HepG2 (cell line): ENCODE measurements around the gene EPHX1. TPM values are rescaled to one million over a fixed set of nuclear protein-coding genes. Genes with fewer than 3 reads are reported as not detected.

Experiments used
- BATF2 ChIP-seq: sonication (generic); formaldehyde crosslinking; IDR thresholded peaks from 2 replicates; pipeline ENCODE4 v1.8.0; 2022; ENCODE audit warnings: mild to moderate bottlenecking, missing genetic modification reagents, moderate library complexity
- BRD4 ChIP-seq: sonication (generic); formaldehyde crosslinking; IDR thresholded peaks from 2 replicates; pipeline ENCODE4 v1.4.0; 2020; ENCODE audit warnings: missing genetic modification reagents
- ELF3 ChIP-seq: IDR thresholded peaks from 2 replicates; pipeline ENCODE4 v1.6.1; 2016; ENCODE audit warnings: missing genetic modification reagents, missing compliant biosample characterization
- ETV5 ChIP-seq: IDR thresholded peaks from 2 replicates; pipeline ENCODE4 v1.6.1; 2018; ENCODE audit warnings: missing biosample characterization, missing genetic modification reagents, inconsistent platforms, borderline replicate concordance
- GABPB1 ChIP-seq: IDR thresholded peaks from 2 replicates; pipeline ENCODE4 v1.6.1; 2016; ENCODE audit warnings: mild to moderate bottlenecking, missing genetic modification reagents, moderate library complexity, missing compliant biosample characterization
- KAT2B ChIP-seq: fragments of 150-350 bp; IDR thresholded peaks from 2 replicates; pipeline ENCODE4 v1.6.1; 2014; ENCODE audit warnings: low read depth, low read length, borderline replicate concordance
- MAZ ChIP-seq, 2 experiments: sonication (generic) in 1 of 2; formaldehyde crosslinking in 1 of 2; IDR thresholded peaks; 2 replicates each; pipeline versions ENCODE4 v1.5.0 to v1.6.1; 2012 to 2020; ENCODE audit warnings: low read depth in 2 of 2, mild to moderate bottlenecking in 2 of 2, borderline replicate concordance in 1 of 2, improper control_type of control experiment in 1 of 2, low read length in 1 of 2, missing genetic modification reagents in 1 of 2, moderate library complexity in 1 of 2
- NFRKB ChIP-seq: fragments of 450-650 bp; IDR thresholded peaks from 2 replicates; pipeline ENCODE4 v1.6.1; 2017
- PHF21A ChIP-seq: sonication (generic); formaldehyde crosslinking; IDR thresholded peaks from 2 replicates; pipeline ENCODE4 v1.5.0; 2020; ENCODE audit warnings: mild to moderate bottlenecking, missing genetic modification reagents
- SRY ChIP-seq: sonication (generic); formaldehyde crosslinking; IDR thresholded peaks from 2 replicates; pipeline ENCODE4 v1.8.0; 2022; ENCODE audit warnings: mild to moderate bottlenecking, missing genetic modification reagents
- SSRP1 ChIP-seq: IDR thresholded peaks from 2 replicates; pipeline ENCODE4 v1.6.1; 2016; ENCODE audit warnings: control low read depth
- ZBTB42 ChIP-seq: sonication (generic); formaldehyde crosslinking; IDR thresholded peaks from 2 replicates; pipeline ENCODE4 v1.5.0; 2020; ENCODE audit warnings: mild to moderate bottlenecking, missing genetic modification reagents
- ZNF225 ChIP-seq: sonication (generic); formaldehyde crosslinking; IDR thresholded peaks from 2 replicates; pipeline ENCODE4 v1.4.0; 2020; ENCODE audit warnings: mild to moderate bottlenecking, missing genetic modification reagents
- ZNF451 ChIP-seq: sonication (generic); formaldehyde crosslinking; IDR thresholded peaks from 2 replicates; pipeline ENCODE4 v1.5.0; 2020; ENCODE audit warnings: mild to moderate bottlenecking, missing genetic modification reagents
- ZNF607 ChIP-seq: sonication (generic); formaldehyde crosslinking; IDR thresholded peaks from 2 replicates; pipeline ENCODE4 v1.5.1; 2020; ENCODE audit warnings: missing genetic modification reagents, mild to moderate bottlenecking, borderline replicate concordance
- ZNF737 ChIP-seq: sonication (generic); formaldehyde crosslinking; IDR thresholded peaks from 2 replicates; pipeline ENCODE4 v1.5.0; 2020; ENCODE audit warnings: missing genetic modification reagents, mild to moderate bottlenecking, borderline replicate concordance
- ZNF747 ChIP-seq: sonication (generic); formaldehyde crosslinking; IDR thresholded peaks from 2 replicates; pipeline ENCODE4 v1.8.1; 2023; ENCODE audit warnings: missing genetic modification reagents, mild to moderate bottlenecking, borderline replicate concordance
- polyA plus RNA-seq, 8 experiments: library from polyadenylated mRNA; depleted of rRNA in 3 of 8; stranded (reverse) in 7 of 8; unstranded in 1 of 8; fragments of >200 nt; fragmentation: Illumina TruSeq in 4 of 8; extraction: Trizol in 4 of 8; gene quantifications; 2 replicates each; pipeline versions ENCODE4 v1.2.1 to v1.2.3, GENCODE V29; 2011 to 2016; ENCODE audit warnings: low read depth in 4 of 8, missing spikeins in 1 of 8, mixed read lengths in 1 of 8; ENCODE audit not compliant: insufficient read depth in 1 of 8
- total RNA-seq, 5 experiments: library from RNA; depleted of rRNA; stranded (reverse); fragments of >200 nt; fragmentation: Illumina TruSeq; extraction: Trizol; gene quantifications; 2 replicates each; pipeline ENCODE4 v1.2.3, GENCODE V29; 2016; ENCODE audit warnings: low read depth in 1 of 5
- TF ChIP-seq, protein P1 (sequence below): sonication (generic); formaldehyde crosslinking; IDR thresholded peaks from 2 replicates; pipeline ENCODE4; 2020; ENCODE audit warnings: missing genetic modification reagents, mild to moderate bottlenecking, borderline replicate concordance
- TF ChIP-seq, protein P2 (sequence below): IDR thresholded peaks from 2 replicates; pipeline ENCODE4 v1.6.1; 2016; ENCODE audit warnings: missing biosample characterization, missing genetic modification reagents, low read depth
- TF ChIP-seq, protein P3 (sequence below): sonication (generic); IDR thresholded peaks from 2 replicates; pipeline ENCODE4 v1.6.1; 2016; ENCODE audit warnings: low read depth, borderline replicate concordance

Gene EPHX1
- total and polyA plus RNA-seq, 2 of the 13 experiments (the other 11 are each of a cell fraction or from before 2014, with no cell fraction given) = 27.7 to 36.5 TPM

DNA sequence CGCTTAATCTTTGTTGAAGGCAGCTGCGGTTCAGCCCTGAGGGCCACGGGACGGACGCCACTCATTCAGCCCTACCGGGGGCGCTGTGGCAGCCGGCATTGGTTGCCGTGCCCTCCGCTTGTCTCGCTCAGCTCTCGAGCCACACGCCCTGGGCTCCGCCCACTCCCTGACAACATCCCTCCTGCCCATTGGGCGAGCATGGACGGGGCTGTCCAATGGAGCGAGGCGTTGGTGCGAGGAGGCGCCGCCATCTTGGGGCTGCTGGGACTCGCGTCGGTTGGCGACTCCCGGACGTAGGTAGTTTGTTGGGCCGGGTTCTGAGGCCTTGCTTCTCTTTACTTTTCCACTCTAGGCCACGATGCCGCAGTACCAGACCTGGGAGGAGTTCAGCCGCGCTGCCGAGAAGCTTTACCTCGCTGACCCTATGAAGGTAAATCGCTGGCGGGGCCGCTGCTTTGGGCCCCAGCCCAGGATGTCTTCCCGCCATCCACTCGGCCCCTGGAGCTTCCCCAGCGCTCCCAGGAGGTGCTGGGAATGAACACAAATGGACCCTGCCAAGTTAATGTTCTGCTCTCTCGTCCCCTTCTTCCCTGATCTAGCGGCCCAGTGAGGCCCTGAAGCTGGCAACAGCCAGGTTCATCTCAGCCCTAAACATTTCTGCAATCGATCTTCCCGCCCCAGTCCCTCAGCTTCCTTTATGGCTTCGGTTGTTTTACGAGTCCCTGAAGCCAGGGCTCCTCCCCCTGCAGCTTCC lies 32.2 kb upstream of the EPHX1 start, which contains the start of gene SRP9 (continued):
- TF ChIP-seq, protein P1, sequence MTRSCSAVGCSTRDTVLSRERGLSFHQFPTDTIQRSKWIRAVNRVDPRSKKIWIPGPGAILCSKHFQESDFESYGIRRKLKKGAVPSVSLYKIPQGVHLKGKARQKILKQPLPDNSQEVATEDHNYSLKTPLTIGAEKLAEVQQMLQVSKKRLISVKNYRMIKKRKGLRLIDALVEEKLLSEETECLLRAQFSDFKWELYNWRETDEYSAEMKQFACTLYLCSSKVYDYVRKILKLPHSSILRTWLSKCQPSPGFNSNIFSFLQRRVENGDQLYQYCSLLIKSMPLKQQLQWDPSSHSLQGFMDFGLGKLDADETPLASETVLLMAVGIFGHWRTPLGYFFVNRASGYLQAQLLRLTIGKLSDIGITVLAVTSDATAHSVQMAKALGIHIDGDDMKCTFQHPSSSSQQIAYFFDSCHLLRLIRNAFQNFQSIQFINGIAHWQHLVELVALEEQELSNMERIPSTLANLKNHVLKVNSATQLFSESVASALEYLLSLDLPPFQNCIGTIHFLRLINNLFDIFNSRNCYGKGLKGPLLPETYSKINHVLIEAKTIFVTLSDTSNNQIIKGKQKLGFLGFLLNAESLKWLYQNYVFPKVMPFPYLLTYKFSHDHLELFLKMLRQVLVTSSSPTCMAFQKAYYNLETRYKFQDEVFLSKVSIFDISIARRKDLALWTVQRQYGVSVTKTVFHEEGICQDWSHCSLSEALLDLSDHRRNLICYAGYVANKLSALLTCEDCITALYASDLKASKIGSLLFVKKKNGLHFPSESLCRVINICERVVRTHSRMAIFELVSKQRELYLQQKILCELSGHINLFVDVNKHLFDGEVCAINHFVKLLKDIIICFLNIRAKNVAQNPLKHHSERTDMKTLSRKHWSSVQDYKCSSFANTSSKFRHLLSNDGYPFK = peak; percentile 95
- TF ChIP-seq ZNF225 (CRISPR knock-in tag) (peak; percentile 30; the same call in 1 of the 2 replicates), ZNF747 (CRISPR knock-in tag) (peak; percentile 57; the same call in 1 of the 2 replicates), ZBTB42 (no peak), ETV5 (CRISPR knock-in tag) (peak; percentile 53; the same call in 1 of the 2 replicates), BRD4 (CRISPR knock-in tag) (peak; percentile 13; the same call in 1 of the 2 replicates), SRY (CRISPR knock-in tag) (no peak), ELF3 (peak; percentile 55), ZNF451 (no peak), ZNF737 (CRISPR knock-in tag) (no peak), NFRKB (peak; percentile 73), BATF2 (CRISPR knock-in tag) (no peak), MAZ (IDR thresholded peaks at IDR 0.05; ENCODE audit: borderline replicate concordance, low read depth, low read length) (no peak), MAZ (CRISPR knock-in tag; IDR thresholded peaks at IDR 0.05; ENCODE audit: low read depth) (peak; percentile 84), SSRP1 (CRISPR knock-in tag) (no peak), ZNF607 (CRISPR knock-in tag) (peak; percentile 12; the same call in 1 of the 2 replicates), GABPB1 (CRISPR knock-in tag) (peak; percentile 84), PHF21A (CRISPR knock-in tag) (peak; percentile 48; the same call in 1 of the 2 replicates), KAT2B (no peak)
- TF ChIP-seq, protein P2, sequence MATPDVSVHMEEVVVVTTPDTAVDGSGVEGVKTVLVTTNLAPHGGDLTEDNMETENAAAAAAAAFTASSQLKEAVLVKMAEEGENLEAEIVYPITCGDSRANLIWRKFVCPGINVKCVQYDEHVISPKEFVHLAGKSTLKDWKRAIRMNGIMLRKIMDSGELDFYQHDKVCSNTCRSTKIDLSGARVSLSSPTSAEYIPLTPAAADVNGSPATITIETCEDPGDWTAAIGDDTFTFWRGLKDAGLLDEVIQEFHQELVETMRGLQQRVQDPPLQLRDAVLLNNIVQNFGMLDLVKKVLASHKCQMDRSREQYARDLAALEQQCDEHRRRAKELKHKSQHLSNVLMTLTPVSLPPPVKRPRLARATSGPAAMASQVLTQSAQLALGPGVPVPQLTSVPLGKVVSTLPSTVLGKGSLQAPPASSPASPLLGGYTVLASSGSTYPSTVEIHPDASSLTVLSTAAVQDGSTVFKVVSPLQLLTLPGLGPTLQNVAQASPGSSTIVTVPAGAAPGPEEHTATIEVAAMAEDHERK (CRISPR knock-in tag) = 0 out of 2 replicates have a peak, but pooled peaks have one; percentile 24
- TF ChIP-seq, protein P3, sequence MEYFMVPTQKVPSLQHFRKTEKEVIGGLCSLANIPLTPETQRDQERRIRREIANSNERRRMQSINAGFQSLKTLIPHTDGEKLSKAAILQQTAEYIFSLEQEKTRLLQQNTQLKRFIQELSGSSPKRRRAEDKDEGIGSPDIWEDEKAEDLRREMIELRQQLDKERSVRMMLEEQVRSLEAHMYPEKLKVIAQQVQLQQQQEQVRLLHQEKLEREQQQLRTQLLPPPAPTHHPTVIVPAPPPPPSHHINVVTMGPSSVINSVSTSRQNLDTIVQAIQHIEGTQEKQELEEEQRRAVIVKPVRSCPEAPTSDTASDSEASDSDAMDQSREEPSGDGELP = 0 out of 2 replicates have a peak, but pooled peaks have one; percentile 49
